ENCODE data around the gene ENG.
A peak's percentile ranks its signal among the peaks of the same experiment; 100 is the strongest.

Gene ENG

DNA sequence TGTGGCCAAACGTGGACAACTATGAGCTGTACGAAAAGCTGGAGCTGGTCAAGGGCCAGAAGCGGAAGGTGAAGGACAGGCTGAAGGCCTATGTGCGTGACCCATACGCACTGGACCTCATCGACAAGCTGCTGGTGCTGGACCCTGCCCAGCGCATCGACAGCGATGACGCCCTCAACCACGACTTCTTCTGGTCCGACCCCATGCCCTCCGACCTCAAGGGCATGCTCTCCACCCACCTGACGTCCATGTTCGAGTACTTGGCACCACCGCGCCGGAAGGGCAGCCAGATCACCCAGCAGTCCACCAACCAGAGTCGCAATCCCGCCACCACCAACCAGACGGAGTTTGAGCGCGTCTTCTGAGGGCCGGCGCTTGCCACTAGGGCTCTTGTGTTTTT, 65.3 kb downstream of the ENG start:
- Histone ChIP-seq H3K36me3 (peaks cover 50% of the 10 kb centered on the region), H3K4me1 (0 out of 2 replicates have a peak, but pooled peaks cover 4% of the 10 kb centered on the region), H3K4me3 (ENCODE audit: low read depth, low read length) (no peak overlapping the region), H3K27me3 (no peaks in the 10 kb centered on the region), H3K9me3 (no peaks in the 10 kb centered on the region)
- no peak for TF ChIP-seq CTCF (IDR thresholded peaks at IDR 0.05; ENCODE audit: low read depth, low read length)
- DNase-seq, result no peak

GRCh38 chr9:127788337-127789011, 66.0 kb downstream of the ENG start:
- no peak for DNase-seq
- H3K27me3 ChIP-seq, result no peaks in the 10 kb centered on the region
- H3K36me3 ChIP-seq, result peaks cover 50% of the 10 kb centered on the region
- TF ChIP-seq CTCF (IDR thresholded peaks at IDR 0.05; ENCODE audit: low read depth, low read length), result no peak
- H3K9me3 ChIP-seq, result no peaks in the 10 kb centered on the region
- H3K4me1 ChIP-seq, result 0 out of 2 replicates have a peak, but pooled peaks cover 4% of the 10 kb centered on the region
- H3K4me3 ChIP-seq (ENCODE audit: low read depth, low read length), result no peak overlapping the region

DNA sequence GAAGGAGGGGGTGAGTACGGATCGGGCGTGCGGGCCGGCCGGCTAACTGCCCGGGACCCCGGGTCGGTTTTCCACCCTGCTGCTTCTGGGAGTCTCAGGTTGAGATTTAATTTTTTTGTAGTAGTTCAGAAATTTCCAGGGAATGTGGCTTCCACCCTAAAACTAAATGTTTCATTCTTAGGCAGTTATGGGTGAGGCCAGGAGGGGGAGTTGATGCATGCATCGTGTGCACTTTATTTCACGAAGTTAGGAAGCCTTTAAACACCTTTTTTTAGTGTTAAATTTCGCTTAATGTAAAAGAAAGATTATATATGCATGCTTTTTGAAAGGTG, 67.7 kb downstream of the ENG start:
- peaks cover 49% of the 10 kb centered on the region for H3K36me3 ChIP-seq
- no peaks in the 10 kb centered on the region for H3K9me3 ChIP-seq
- H3K27me3 ChIP-seq, result no peaks in the 10 kb centered on the region
- peaks cover 4% of the 10 kb centered on the region; the same call in 1 of the 2 replicates for H3K4me1 ChIP-seq
- no peak for DNase-seq
- H3K4me3 ChIP-seq (ENCODE audit: low read depth, low read length), result peak overlapping the region; percentile 89
- TF ChIP-seq CTCF (IDR thresholded peaks at IDR 0.05; ENCODE audit: low read depth, low read length), result peak; percentile 56

GRCh38 chr9:127785933-127786772, 68.3 kb downstream of the ENG start, which contains the start of gene CDK9:
TSS of gene CDK9 (plus strand) at chr9:127786034. CDS start at chr9:127786149, 115 bp downstream.
- peak; percentile 96 for DNase-seq
- Histone ChIP-seq H3K9me3 (no peaks in the 10 kb centered on the region), H3K4me3 (ENCODE audit: low read depth, low read length) (peak within 1 kb of the TSS; percentile 89), H3K27me3 (no peaks in the 10 kb centered on the region), H3K4me1 (peaks cover 4% of the 10 kb centered on the region; the same call in 1 of the 2 replicates), H3K36me3 (peaks cover 43% of the 10 kb centered on the region)
- no peak for TF ChIP-seq CTCF (IDR thresholded peaks at IDR 0.05; ENCODE audit: low read depth, low read length)

DNA sequence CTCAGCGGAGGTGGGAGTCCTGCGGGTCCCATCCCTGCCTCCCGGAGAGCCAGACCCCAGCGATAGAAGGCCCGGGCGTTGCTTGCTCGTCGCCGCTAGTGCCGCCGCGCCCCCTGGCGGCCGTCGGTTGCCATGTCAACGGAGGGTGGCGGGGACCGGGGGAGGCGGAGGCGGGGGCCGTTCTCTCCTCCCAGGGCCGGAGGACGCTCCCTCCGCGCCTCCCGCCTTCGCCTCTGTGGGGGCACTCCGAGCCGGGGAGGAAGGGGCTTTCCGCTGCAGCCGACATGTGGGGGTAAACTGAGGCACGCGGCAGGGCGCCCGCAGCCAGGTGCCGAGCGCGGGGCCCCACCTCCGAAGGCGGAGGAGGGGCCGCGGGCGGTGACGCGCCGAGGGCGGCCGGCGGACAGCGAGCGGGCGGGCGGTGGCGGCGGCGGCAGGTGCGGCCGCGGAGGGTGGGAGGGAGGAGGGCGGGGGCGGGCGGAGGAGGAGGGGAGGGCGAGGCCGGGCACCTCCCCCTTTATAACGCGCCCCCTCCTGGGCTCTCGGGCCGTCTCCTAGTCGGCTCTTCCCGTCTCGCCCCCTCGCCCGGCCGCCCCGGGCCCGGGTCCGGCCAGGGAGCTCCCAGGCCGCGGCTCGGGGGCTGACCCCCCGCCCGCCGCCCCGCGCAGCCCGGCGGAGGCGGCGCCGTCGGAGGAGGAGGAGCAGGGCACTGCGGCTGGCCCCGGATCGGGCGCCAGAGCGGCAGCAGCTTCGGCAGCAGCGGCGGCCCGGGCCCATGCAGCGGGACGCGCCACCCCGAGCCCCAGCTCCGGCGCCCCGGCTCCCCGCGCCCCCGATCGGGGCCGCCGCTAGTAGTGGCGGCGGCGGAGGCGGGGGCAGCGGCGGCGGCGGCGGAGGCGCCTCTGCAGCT, 69.2 kb downstream of the ENG start:
- Histone ChIP-seq H3K27me3 (no peaks in the 10 kb centered on the region), H3K4me3 (ENCODE audit: low read depth, low read length) (peak overlapping the region; percentile 62), H3K4me1 (peaks cover 6% of the 10 kb centered on the region; the same call in 1 of the 2 replicates), H3K36me3 (peaks cover 35% of the 10 kb centered on the region), H3K9me3 (no peaks in the 10 kb centered on the region)
- peak; percentile 92 for DNase-seq
- peak; percentile 68 for TF ChIP-seq CTCF (IDR thresholded peaks at IDR 0.05; ENCODE audit: low read depth, low read length)
